Measurements from ENCODE around the gene C3orf18. TPM values are rescaled to one million over a fixed set of nuclear protein-coding genes. Genes with fewer than 3 reads are reported as not detected.

Gene C3orf18
- total and polyA plus RNA-seq, 2 experiments from 2014 or later: 2.9 to 5.6 TPM

GRCh38 chr3:50568947-50569749 lies 1.6 kb upstream of the C3orf18 start, which contains the start of gene HEMK1:
Gene HEMK1, plus strand, starts transcription at chr3:50569522. Its CDS starts 1,583 bp downstream, at chr3:50571105.
- Histone ChIP-seq H3K4me2 (peak within 1 kb of the TSS; percentile 84), H3K27ac (peak within 1 kb of the TSS; percentile 97), H3K27me3 (no peaks in the 10 kb centered on the region), H3K4me3 (peak within 1 kb of the TSS; percentile 95), H4K20me1 (ENCODE audit: insufficient read depth, poor library complexity, severe bottlenecking) (no peaks in the 10 kb centered on the region), H2AFZ (peak within 1 kb of the TSS; percentile 89), H3K9me3 (ENCODE audit: low read depth) (no peaks in the 10 kb centered on the region), H3K79me2 (peaks cover 10% of the 10 kb centered on the region), H3K4me1 (ENCODE audit: insufficient read depth) (peaks cover 17% of the 10 kb centered on the region), H3K9me2 (replicated peaks; ENCODE audit: insufficient read depth) (no peaks in the 10 kb centered on the region), H3K36me3 (replicated peaks; ENCODE audit: insufficient read depth, low read depth) (no peaks in the 10 kb centered on the region)
- TF ChIP-seq EZH2 (IDR thresholded peaks at IDR 0.05; ENCODE audit: borderline replicate concordance) (no peak), EZH2phosphoT487 (IDR thresholded peaks at IDR 0.05; ENCODE audit: low read depth, severe bottlenecking, unreplicated experiment) (no peak), CTCF (IDR thresholded peaks at IDR 0.05; ENCODE audit: poor library complexity) (no peak)
- WGBS (ENCODE audit: low lambda C conversion rate, missing lambda C conversion rate): under 1% methylated on average over 52 of the region's 55 CpGs
- peak; percentile 99 for DNase-seq (ENCODE audit: low spot score)

- Histone ChIP-seq H3K4me2 (peak overlapping the region; percentile 84), H3K36me3 (replicated peaks; ENCODE audit: insufficient read depth, low read depth) (no peaks in the 10 kb centered on the region), H2AFZ (peak overlapping the region; percentile 67), H3K27ac (peak overlapping the region; percentile 39), H3K27me3 (no peaks in the 10 kb centered on the region), H4K20me1 (ENCODE audit: insufficient read depth, poor library complexity, severe bottlenecking) (no peaks in the 10 kb centered on the region), H3K4me3 (peak overlapping the region; percentile 38), H3K4me1 (ENCODE audit: insufficient read depth) (peaks cover 17% of the 10 kb centered on the region), H3K79me2 (peaks cover 10% of the 10 kb centered on the region), H3K9me3 (ENCODE audit: low read depth) (no peaks in the 10 kb centered on the region), H3K9me2 (replicated peaks; ENCODE audit: insufficient read depth) (no peaks in the 10 kb centered on the region)
- 20% methylated on average over 11 of the region's 11 CpGs for WGBS (ENCODE audit: low lambda C conversion rate, missing lambda C conversion rate)
- no peak for DNase-seq (ENCODE audit: low spot score)
- no peak for TF ChIP-seq CTCF (IDR thresholded peaks at IDR 0.05; ENCODE audit: poor library complexity)
Measured at GRCh38 chr3:50567011-50567385, 549 bp downstream of the C3orf18 start.

- H3K4me1 ChIP-seq (ENCODE audit: insufficient read depth): peaks cover 11% of the 10 kb centered on the region
- H3K27ac ChIP-seq: no peak overlapping the region
- no peaks in the 10 kb centered on the region for H3K9me3 ChIP-seq (ENCODE audit: low read depth)
- no peak for DNase-seq (ENCODE audit: low spot score)
- H4K20me1 ChIP-seq (ENCODE audit: insufficient read depth, poor library complexity, severe bottlenecking): no peaks in the 10 kb centered on the region
- WGBS (ENCODE audit: low lambda C conversion rate, missing lambda C conversion rate): 90% methylated on average over 1 of the region's 1 CpG
- H3K4me2 ChIP-seq: no peak overlapping the region
- no peak overlapping the region for H3K4me3 ChIP-seq
- no peaks in the 10 kb centered on the region for H3K27me3 ChIP-seq
- H2AFZ ChIP-seq: no peak overlapping the region
- TF ChIP-seq EZH2 (IDR thresholded peaks at IDR 0.05; ENCODE audit: borderline replicate concordance): no peak
- TF ChIP-seq EZH2phosphoT487 (IDR thresholded peaks at IDR 0.05; ENCODE audit: low read depth, severe bottlenecking, unreplicated experiment): no peak
- no peak for TF ChIP-seq CTCF (IDR thresholded peaks at IDR 0.05; ENCODE audit: poor library complexity)
- no peaks in the 10 kb centered on the region for H3K9me2 ChIP-seq (replicated peaks; ENCODE audit: insufficient read depth)
- no peaks in the 10 kb centered on the region for H3K36me3 ChIP-seq (replicated peaks; ENCODE audit: insufficient read depth, low read depth)
- H3K79me2 ChIP-seq: no peaks in the 10 kb centered on the region
Measured at GRCh38 chr3:50564321-50564720, 3.2 kb downstream of the C3orf18 start.
